WTC11 (cell line): ENCODE results near the gene PHLDB1. TPM values are rescaled to one million over a fixed set of nuclear protein-coding genes. Genes with fewer than 3 reads are reported as not detected.

Experiments
- ATAC-seq: fragments of 200-7000 bp; cut with Tn5 transposase; 2 replicates; pipeline ENCODE4 v1.10.0; 2021; ENCODE audit warnings: mild to moderate bottlenecking, moderate library complexity
- CTCF ChIA-PET: fragments of 300-600 bp; sonication (Branson Sonifier 250); formaldehyde crosslinking; loops from one replicate; lab custom pipeline; 2021; ENCODE audit warnings: antibody characterized with exemption; lab: Charles Lee
- POLR2A ChIA-PET: fragments of 350-600 bp; sonication (Branson Sonifier 250); formaldehyde crosslinking; loops from one replicate; lab custom pipeline; 2021; ENCODE audit warnings: antibody characterized with exemption; lab: Charles Lee
- DNase-seq: peaks from one replicate; pipeline ENCODE4 v3.0.0; 2021; ENCODE audit warnings: low spot score
- H3K27ac Mint-ChIP-seq: 2 replicates; pipeline ENCODE4 v1.8.0; 2021; ENCODE audit warnings: mixed read lengths
- H3K27me3 Mint-ChIP-seq: 2 replicates; pipeline ENCODE4 v1.8.0; 2021; ENCODE audit warnings: low read depth, mild to moderate bottlenecking, moderate library complexity, mixed read lengths
- H3K36me3 Mint-ChIP-seq: 2 replicates; pipeline ENCODE4 v1.8.0; 2021; ENCODE audit warnings: mixed read lengths
- H3K4me1 Mint-ChIP-seq: 2 replicates; pipeline ENCODE4 v1.8.0; 2022; ENCODE audit warnings: mixed read lengths
- H3K4me3 Mint-ChIP-seq: 2 replicates; pipeline ENCODE4 v1.8.0; 2021; ENCODE audit warnings: mild to moderate bottlenecking, moderate library complexity, mixed read lengths
- H3K9me3 Mint-ChIP-seq: 2 replicates; pipeline ENCODE4 v1.8.0; 2021; ENCODE audit warnings: mixed read lengths
- AFF4 ChIP-seq: sonication (generic); formaldehyde crosslinking; IDR thresholded peaks from 2 replicates; pipeline ENCODE4 v1.8.1; 2023; ENCODE audit warnings: mild to moderate bottlenecking, missing genetic modification reagents, borderline replicate concordance
- CTCF ChIP-seq: fragments of 200-600 bp; IDR thresholded peaks from 2 replicates; pipeline ENCODE4 v1.8.0; 2022; ENCODE audit warnings: antibody characterized with exemption
- ESRRA ChIP-seq: sonication (generic); formaldehyde crosslinking; IDR thresholded peaks from 2 replicates; pipeline ENCODE4 v1.8.1; 2022; ENCODE audit warnings: mild to moderate bottlenecking, missing genetic modification reagents, borderline replicate concordance
- FOXP1 ChIP-seq: sonication (generic); formaldehyde crosslinking; IDR thresholded peaks from 2 replicates; pipeline ENCODE4 v1.8.0; 2022; ENCODE audit warnings: missing genetic modification reagents, mild to moderate bottlenecking, moderate library complexity, borderline replicate concordance
- HMGA2 ChIP-seq: fragments of 250-450 bp; sonication (Bioruptor Pico); IDR thresholded peaks from 2 replicates; pipeline ENCODE4 v1.4.0; 2021; ENCODE audit warnings: mild to moderate bottlenecking, moderate library complexity
- IRF1 ChIP-seq: sonication (generic); formaldehyde crosslinking; IDR thresholded peaks from 2 replicates; pipeline ENCODE4 v1.8.0; 2023; ENCODE audit warnings: missing genetic modification reagents
- MAX ChIP-seq: sonication (generic); formaldehyde crosslinking; IDR thresholded peaks from 2 replicates; pipeline ENCODE4 v1.8.0; 2022; ENCODE audit warnings: mild to moderate bottlenecking, missing genetic modification reagents
- NFATC4 ChIP-seq: fragments of 250-450 bp; sonication (Bioruptor Pico); IDR thresholded peaks from 2 replicates; pipeline ENCODE4 v1.9.0; 2021; ENCODE audit warnings: mild to moderate bottlenecking
- SOX15 ChIP-seq: fragments of 250-450 bp; sonication (Bioruptor Pico); IDR thresholded peaks from 2 replicates; pipeline ENCODE4 v1.9.0; 2021; ENCODE audit warnings: mild to moderate bottlenecking
- SP1 ChIP-seq: sonication (generic); formaldehyde crosslinking; conservative IDR thresholded peaks from 2 replicates; pipeline ENCODE4 v1.8.1; 2022; ENCODE audit warnings: missing genetic modification reagents
- STAT6 ChIP-seq: sonication (generic); formaldehyde crosslinking; conservative IDR thresholded peaks from 2 replicates; pipeline ENCODE4 v1.8.1; 2023; ENCODE audit warnings: mild to moderate bottlenecking, low read depth, missing genetic modification reagents, moderate library complexity
- ZNF121 ChIP-seq: sonication (generic); formaldehyde crosslinking; IDR thresholded peaks from 2 replicates; pipeline ENCODE4 v1.8.0; 2023; ENCODE audit warnings: missing genetic modification reagents
- ZNF138 ChIP-seq: sonication (generic); formaldehyde crosslinking; conservative IDR thresholded peaks from 2 replicates; pipeline ENCODE4 v1.8.1; 2022; ENCODE audit warnings: mild to moderate bottlenecking, moderate library complexity, missing genetic modification reagents
- ZNF219 ChIP-seq: sonication (generic); formaldehyde crosslinking; IDR thresholded peaks from 2 replicates; pipeline ENCODE4 v1.8.0; 2023; ENCODE audit warnings: missing genetic modification reagents, mild to moderate bottlenecking, borderline replicate concordance
- total RNA-seq: library from RNA; stranded (reverse); gene quantifications from 3 replicates; pipeline ENCODE4 v1.2.3, GENCODE V29; 2021

The PHLDB1 gene
- total RNA-seq, 1 experiment from 2014 or later: 83.1 TPM

- Mint-ChIP-seq H3K4me3 (no peak overlapping the region), H3K36me3 (peaks cover 21% of the 10 kb centered on the region), H3K4me1 (peaks cover 29% of the 10 kb centered on the region), H3K27ac (no peak overlapping the region; the same call in 1 of the 2 replicates), H3K9me3 (no peaks in the 10 kb centered on the region), H3K27me3 (no peaks in the 10 kb centered on the region)
- ChIA-PET CTCF (interaction anchor here (1.2 to 7.9 kb wide), 3 partner anchors 24 to 46 kb away, joined by 3 to 127 read pairs (median 78); partner anchors contain the start of gene PHLDB1), POLR2A (interaction anchor here (0.6 to 5.0 kb wide), 3 partner anchors 12 to 196 kb away, joined by 3 to 75 read pairs (median 3); no protein-coding TSS in a partner anchor)
- TF ChIP-seq FOXP1 (CRISPR knock-in tag) (no peak), AFF4 (CRISPR knock-in tag) (no peak), SP1 (CRISPR knock-in tag) (no peak), MAX (no peak), HMGA2 (CRISPR knock-in tag) (no peak), ZNF219 (no peak), SOX15 (CRISPR knock-in tag) (no peak), ZNF138 (CRISPR knock-in tag) (no peak), STAT6 (CRISPR knock-in tag) (no peak), CTCF (no peak), ZNF121 (CRISPR knock-in tag) (no peak), ESRRA (CRISPR knock-in tag) (no peak)
- DNase-seq (no peak), ATAC-seq (no peak)
Observed at GRCh38 chr11:118633319-118633690, 25.9 kb downstream of the PHLDB1 start.

GRCh38 chr11:118633979-118634378, 26.6 kb downstream of the PHLDB1 start:
- TF ChIP-seq ZNF219: no peak
- no peak for TF ChIP-seq IRF1
- TF ChIP-seq NFATC4 (CRISPR knock-in tag): no peak
- no peak for ATAC-seq

More at GRCh38 chr11:118633979-118634378, 26.6 kb downstream of the PHLDB1 start:
- H3K27ac Mint-ChIP-seq: peak overlapping the region; percentile 93; the same call in 1 of the 2 replicates
- ChIA-PET CTCF (interaction anchor here (1.2 to 7.9 kb wide), 9 partner anchors 9 to 519 kb away, joined by 3 to 127 read pairs (median 31); partner anchors contain the start of gene PHLDB1), POLR2A (interaction anchor here (0.6 to 5.0 kb wide), 8 partner anchors 8 to 81 kb away, joined by 4 to 75 read pairs (median 14); partner anchors contain the start of gene PHLDB1)
- H3K4me3 Mint-ChIP-seq: peak overlapping the region; percentile 73
- no peaks in the 10 kb centered on the region for H3K27me3 Mint-ChIP-seq
- H3K36me3 Mint-ChIP-seq: peaks cover 19% of the 10 kb centered on the region; the same call in 1 of the 2 replicates
- DNase-seq: no peak
- H3K4me1 Mint-ChIP-seq: peaks cover 29% of the 10 kb centered on the region
- H3K9me3 Mint-ChIP-seq: no peaks in the 10 kb centered on the region
